Measurements from ENCODE around the gene GRB7.

DNA sequence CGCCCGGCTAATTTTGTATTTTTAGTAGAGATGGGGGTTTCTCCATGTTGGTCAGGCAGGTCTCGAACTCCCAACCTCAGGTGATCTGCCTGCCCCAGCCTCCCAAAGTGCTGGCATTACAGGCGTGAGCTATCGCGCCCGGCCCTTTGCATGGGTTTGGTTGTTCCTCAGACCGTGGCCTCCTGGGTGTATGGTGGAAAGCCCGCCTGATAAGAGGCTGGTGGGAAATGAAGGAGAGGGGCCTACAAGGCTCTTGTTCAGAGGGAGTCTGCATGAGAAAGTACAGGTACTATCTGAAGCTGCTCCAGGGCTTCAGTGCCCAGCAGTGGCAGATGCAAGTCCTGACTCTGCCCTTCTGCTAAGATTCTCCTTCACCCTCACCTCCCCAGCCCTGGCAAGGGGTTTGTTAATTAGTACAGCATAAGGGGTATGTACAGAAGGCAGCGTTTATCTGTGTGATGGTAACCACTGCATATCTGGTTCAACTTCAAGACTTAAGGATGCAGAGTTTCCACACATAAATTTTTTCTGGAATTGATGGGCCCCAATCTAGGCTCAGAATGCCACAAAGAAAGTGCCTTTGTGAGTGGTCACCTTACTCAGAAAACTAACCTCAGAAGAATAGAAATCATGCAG, 24.2 kb downstream of the GRB7 start:
- TF ChIP-seq, protein P1, sequence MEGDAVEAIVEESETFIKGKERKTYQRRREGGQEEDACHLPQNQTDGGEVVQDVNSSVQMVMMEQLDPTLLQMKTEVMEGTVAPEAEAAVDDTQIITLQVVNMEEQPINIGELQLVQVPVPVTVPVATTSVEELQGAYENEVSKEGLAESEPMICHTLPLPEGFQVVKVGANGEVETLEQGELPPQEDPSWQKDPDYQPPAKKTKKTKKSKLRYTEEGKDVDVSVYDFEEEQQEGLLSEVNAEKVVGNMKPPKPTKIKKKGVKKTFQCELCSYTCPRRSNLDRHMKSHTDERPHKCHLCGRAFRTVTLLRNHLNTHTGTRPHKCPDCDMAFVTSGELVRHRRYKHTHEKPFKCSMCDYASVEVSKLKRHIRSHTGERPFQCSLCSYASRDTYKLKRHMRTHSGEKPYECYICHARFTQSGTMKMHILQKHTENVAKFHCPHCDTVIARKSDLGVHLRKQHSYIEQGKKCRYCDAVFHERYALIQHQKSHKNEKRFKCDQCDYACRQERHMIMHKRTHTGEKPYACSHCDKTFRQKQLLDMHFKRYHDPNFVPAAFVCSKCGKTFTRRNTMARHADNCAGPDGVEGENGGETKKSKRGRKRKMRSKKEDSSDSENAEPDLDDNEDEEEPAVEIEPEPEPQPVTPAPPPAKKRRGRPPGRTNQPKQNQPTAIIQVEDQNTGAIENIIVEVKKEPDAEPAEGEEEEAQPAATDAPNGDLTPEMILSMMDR (IDR thresholded peaks at IDR 0.05): no peak
- TF ChIP-seq POLR2A (IDR thresholded peaks at IDR 0.05) (no peak), POLR2AphosphoS5 (IDR thresholded peaks at IDR 0.05) (no peak)
